CD4-positive, alpha-beta T cell (primary cell): ENCODE measurements around the gene DAAM1. TPM values are rescaled to one million over a fixed set of nuclear protein-coding genes. Genes with fewer than 3 reads are reported as not detected.

Experiments
- ATAC-seq: fragments of 200-7000 bp; cut with Tn5 transposase; one replicate; pipeline ENCODE4 v1.10.0; 2022; ENCODE audit warnings: mild to moderate bottlenecking; ENCODE audit not compliant: poor library complexity
- CTCF ChIA-PET: fragments of 350-600 bp; sonication (Branson Sonifier 250); formaldehyde crosslinking; loops from one replicate; lab custom pipeline; 2021; ENCODE audit warnings: antibody characterized with exemption, inconsistent platforms; lab: Charles Lee
- POLR2A ChIA-PET: fragments of 350-600 bp; sonication (Branson Sonifier 250); formaldehyde crosslinking; loops from one replicate; lab custom pipeline; 2021; ENCODE audit warnings: antibody characterized with exemption, inconsistent platforms; lab: Charles Lee
- DNase-seq, 14 experiments: peaks; one replicate each; pipeline ENCODE4 v3.0.0-alpha.2; 2013 to 2020; ENCODE audit warnings: mixed read lengths in 2 of 14
- H3K27ac ChIP-seq, 2 donors: one replicate each; pipeline versions ENCODE4 v1.5.1 to v1.7.0; 2013; ENCODE audit warnings: low read length in 2 of 2, low read depth in 1 of 2, mild to moderate bottlenecking in 1 of 2
- H3K27me3 ChIP-seq, 2 experiments: 1 replicate in 1 of 2; 2 replicates in 1 of 2; pipeline versions ENCODE4 v1.6.1 to v1.7.0; 2013; ENCODE audit warnings: low read length in 2 of 2, control low read depth in 1 of 2, mild to moderate bottlenecking in 1 of 2, moderate library complexity in 1 of 2; ENCODE audit not compliant: insufficient read depth in 2 of 2, control insufficient read depth in 1 of 2
- H3K36me3 ChIP-seq: one replicate; pipeline ENCODE4 v1.6.1; 2013; ENCODE audit warnings: low read length, control low read depth; ENCODE audit not compliant: insufficient read depth
- H3K4me1 ChIP-seq: one replicate; pipeline ENCODE4 v1.6.1; 2013; ENCODE audit warnings: low read length, control low read depth; ENCODE audit not compliant: insufficient read depth
- H3K4me3 ChIP-seq: one replicate; pipeline ENCODE4 v1.5.1; 2013; ENCODE audit warnings: mild to moderate bottlenecking, low read length, moderate library complexity
- H3K9me3 ChIP-seq, 2 experiments: 1 replicate in 1 of 2; 2 replicates in 1 of 2; pipeline versions ENCODE4 v1.6.1 to v1.7.0; 2013; ENCODE audit warnings: low read length in 2 of 2, mild to moderate bottlenecking in 2 of 2, control low read depth in 1 of 2, moderate library complexity in 1 of 2; ENCODE audit not compliant: control insufficient read depth in 1 of 2, insufficient read depth in 1 of 2
- H3K27ac Mint-ChIP-seq: one replicate; pipeline ENCODE4 v1.8.0; 2020; ENCODE audit warnings: mixed read lengths
- H3K27me3 Mint-ChIP-seq: one replicate; pipeline ENCODE4 v1.8.0; 2021; ENCODE audit warnings: mixed read lengths
- H3K36me3 Mint-ChIP-seq: one replicate; pipeline ENCODE4 v1.8.0; 2021; ENCODE audit warnings: low read depth, mixed read lengths
- H3K4me1 Mint-ChIP-seq: one replicate; pipeline ENCODE4 v1.8.0; 2021; ENCODE audit warnings: low read depth, mixed read lengths
- H3K4me3 Mint-ChIP-seq: one replicate; pipeline ENCODE4 v1.8.0; 2020; ENCODE audit warnings: mild to moderate bottlenecking, mixed read lengths
- H3K9me3 Mint-ChIP-seq: one replicate; pipeline ENCODE4 v1.8.0; 2020; ENCODE audit warnings: mixed read lengths
- CTCF ChIP-seq: fragments of 200-600 bp; IDR thresholded peaks from one replicate; pipeline ENCODE4 v1.8.0; 2022; ENCODE audit warnings: antibody characterized with exemption, mild to moderate bottlenecking
- intact Hi-C, 2 experiments: fragments of 100-400 bp; cut with DNase I in 1 of 2; cut with micrococcal nuclease in 1 of 2; formaldehyde crosslinking; loops; one replicate each; pipeline versions ENCODE4 v1.15.1 to v1.9.0; 2023 to 2025; cut with DNase I, micrococcal nuclease
- total RNA-seq, 174 experiments: library from RNA in 2 of 174; stranded (reverse) in 2 of 174; gene quantifications; one replicate each; pipeline ENCODE4 v1.2.3 and lab custom pipeline; 2021 to 2026

Gene DAAM1
- total RNA-seq, 2 experiments from 2014 or later: 7.4 to 8.8 TPM

DNA sequence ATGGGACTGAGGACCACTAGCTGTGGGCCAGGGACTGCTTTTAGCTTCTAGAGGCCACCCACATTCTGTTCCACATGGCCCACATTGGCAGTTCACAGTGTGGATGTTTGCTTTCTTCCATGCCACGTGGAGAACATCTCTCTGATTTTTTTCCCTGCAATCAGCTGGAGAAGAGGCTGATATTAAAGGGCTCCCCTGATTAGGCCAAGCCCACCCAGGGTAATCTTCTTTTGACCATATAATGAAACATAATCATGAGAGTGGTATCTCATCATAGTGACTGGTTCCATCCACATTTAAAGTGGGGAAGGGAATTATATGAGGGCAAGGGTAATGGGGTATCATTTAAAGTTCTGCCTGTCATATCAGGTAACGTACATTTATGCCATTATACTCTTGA is 15.8 kb downstream of the DAAM1 start:
- Histone ChIP-seq H3K9me3 (no peaks in the 10 kb centered on the region), H3K27me3 (no peaks in the 10 kb centered on the region), H3K4me3 (no peak overlapping the region), H3K4me1 (peaks cover 3% of the 10 kb centered on the region), H3K36me3 (no peaks in the 10 kb centered on the region), H3K27ac (no peak overlapping the region)
- no peaks in the 10 kb centered on the region for H3K27me3 Mint-ChIP-seq
- no peak overlapping the region for H3K4me3 Mint-ChIP-seq
- TF ChIP-seq CTCF: no peak
- peaks cover 6% of the 10 kb centered on the region for H3K4me1 Mint-ChIP-seq
- H3K36me3 Mint-ChIP-seq: no peaks in the 10 kb centered on the region
- ChIA-PET CTCF (no interaction called here), POLR2A (no interaction called here)
- DNase-seq: no peak
- no peak overlapping the region for H3K27ac Mint-ChIP-seq
- H3K9me3 Mint-ChIP-seq: no peaks in the 10 kb centered on the region
- intact Hi-C loops: no loop called here
- no peak for ATAC-seq

- Mint-ChIP-seq H3K4me1 (peaks cover 7% of the 10 kb centered on the region), H3K4me3 (no peak overlapping the region), H3K27me3 (no peaks in the 10 kb centered on the region), H3K27ac (no peak overlapping the region), H3K36me3 (no peaks in the 10 kb centered on the region), H3K9me3 (no peaks in the 10 kb centered on the region)
- no peak for DNase-seq
- Histone ChIP-seq H3K9me3 (no peaks in the 10 kb centered on the region), H3K27me3 (no peaks in the 10 kb centered on the region), H3K4me3 (no peak overlapping the region), H3K4me1 (no peaks in the 10 kb centered on the region), H3K36me3 (no peaks in the 10 kb centered on the region), H3K27ac (no peak overlapping the region)
- CTCF ChIA-PET: no interaction called here
- no peak for TF ChIP-seq CTCF
- ATAC-seq: no peak
- POLR2A ChIA-PET: no interaction called here
- intact Hi-C loops: no loop called here
These were observed 18.4 kb downstream of the DAAM1 start for GRCh38 chr14:59206892-59207291.

- H3K27ac ChIP-seq: no peak overlapping the region
- Mint-ChIP-seq H3K27ac (no peak overlapping the region), H3K4me1 (peaks cover 7% of the 10 kb centered on the region), H3K4me3 (no peak overlapping the region), H3K9me3 (no peaks in the 10 kb centered on the region), H3K27me3 (no peaks in the 10 kb centered on the region), H3K36me3 (no peaks in the 10 kb centered on the region)
- intact Hi-C loops: no loop called here
- no peaks in the 10 kb centered on the region for H3K9me3 ChIP-seq
- no peaks in the 10 kb centered on the region for H3K27me3 ChIP-seq
- H3K4me3 ChIP-seq: no peak overlapping the region
- DNase-seq (no peak), ATAC-seq (no peak)
- POLR2A ChIA-PET: no interaction called here
- no peak for TF ChIP-seq CTCF
- H3K4me1 ChIP-seq: no peaks in the 10 kb centered on the region
- H3K36me3 ChIP-seq: no peaks in the 10 kb centered on the region
- CTCF ChIA-PET: no interaction called here
These were observed 19.1 kb downstream of the DAAM1 start for GRCh38 chr14:59207506-59207933.
